GM12891 (cell line): ENCODE measurements around the gene IQGAP3.

Experiments
- PAX5 ChIP-seq: IDR thresholded peaks from 2 replicates; pipeline ENCODE4 v1.6.1; 2011; ENCODE audit warnings: low read length, moderate library complexity, mild to moderate bottlenecking; ENCODE audit not compliant: insufficient read depth, severe bottlenecking
- POLR2A ChIP-seq: IDR thresholded peaks from 2 replicates; pipeline ENCODE4 v1.6.1; 2011; ENCODE audit warnings: low read depth, low read length, control low read depth
- POLR2AphosphoS5 ChIP-seq: IDR thresholded peaks from 2 replicates; pipeline ENCODE4 v1.6.1; 2011; ENCODE audit warnings: low read depth, low read length, control low read depth
- POU2F2 ChIP-seq: IDR thresholded peaks from 2 replicates; pipeline ENCODE4 v1.6.1; 2011; ENCODE audit warnings: low read depth, mild to moderate bottlenecking, control low read depth, low read length, moderate library complexity
- SPI1 ChIP-seq: IDR thresholded peaks from 2 replicates; pipeline ENCODE4 v1.6.1; 2011; ENCODE audit warnings: low read depth, low read length, control low read depth
- TAF1 ChIP-seq: IDR thresholded peaks from 2 replicates; pipeline ENCODE4 v1.6.1; 2011; ENCODE audit warnings: low read depth, low read length, control low read depth

DNA sequence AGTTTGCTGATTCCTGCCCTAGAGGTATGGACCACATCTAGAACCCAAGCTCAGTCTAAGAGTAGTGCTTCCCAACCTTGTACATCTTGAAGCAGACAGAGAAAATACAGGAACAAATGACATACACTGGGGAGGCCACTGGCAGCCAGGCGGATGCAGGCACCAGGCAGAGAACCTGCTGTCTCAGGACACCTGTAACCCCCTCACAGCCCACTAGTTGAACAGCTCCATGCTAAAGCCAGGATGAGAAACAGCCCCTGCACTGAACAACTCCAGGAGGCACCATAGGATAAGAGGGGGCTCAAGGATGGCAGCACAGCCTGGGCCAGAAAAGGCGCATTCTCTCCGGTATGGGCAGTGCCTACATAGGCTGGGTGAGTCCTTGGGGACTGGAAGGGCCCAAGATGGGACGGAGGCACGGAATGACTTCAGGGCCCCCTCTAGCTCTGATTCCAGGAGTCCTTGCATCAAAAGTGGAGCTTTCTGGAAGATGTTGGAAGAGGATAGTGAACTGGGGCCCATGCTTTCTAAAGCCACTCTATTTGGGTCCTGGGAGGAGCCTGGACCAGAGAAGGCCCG lies 87.8 kb downstream of the IQGAP3 start:
- TF ChIP-seq POLR2AphosphoS5: no peak
- TF ChIP-seq POLR2A: no peak
- no peak for TF ChIP-seq TAF1
- TF ChIP-seq SPI1: no peak
- no peak for TF ChIP-seq PAX5
- no peak for TF ChIP-seq POU2F2
